ENCODE results near the gene BORCS6. TPM values are rescaled to one million over a fixed set of nuclear protein-coding genes. Genes with fewer than 3 reads are reported as not detected.
"Not testable (repeated sequence)": the region's sequence is repeated elsewhere in the genome, so short reads cannot be mapped to it uniquely, and the experiment has no call there.

The BORCS6 gene
- total RNA-seq, 1 donor from 2014 or later, result 13.3 TPM

DNA sequence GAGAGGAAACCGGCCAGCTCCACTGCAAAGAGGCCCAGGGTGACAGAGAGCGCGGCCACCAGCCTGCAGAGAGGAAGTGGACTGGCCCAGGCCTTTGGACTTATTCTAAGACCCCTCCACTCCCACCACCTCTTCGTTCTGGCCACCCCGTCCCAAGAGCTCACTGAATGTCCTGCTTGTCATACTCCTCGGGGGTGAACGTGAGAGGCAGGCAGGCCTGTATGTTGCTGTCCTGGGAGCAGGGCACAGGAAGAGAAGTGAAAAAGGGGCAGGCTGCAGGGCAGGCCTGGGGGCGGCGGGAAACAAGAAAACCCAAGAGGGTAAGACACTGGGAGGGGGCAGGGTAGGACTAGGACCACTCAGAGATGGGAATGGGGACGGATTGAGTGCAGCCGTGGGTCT, 14.2 kb downstream of the BORCS6 start:
- TF ChIP-seq, protein P1, sequence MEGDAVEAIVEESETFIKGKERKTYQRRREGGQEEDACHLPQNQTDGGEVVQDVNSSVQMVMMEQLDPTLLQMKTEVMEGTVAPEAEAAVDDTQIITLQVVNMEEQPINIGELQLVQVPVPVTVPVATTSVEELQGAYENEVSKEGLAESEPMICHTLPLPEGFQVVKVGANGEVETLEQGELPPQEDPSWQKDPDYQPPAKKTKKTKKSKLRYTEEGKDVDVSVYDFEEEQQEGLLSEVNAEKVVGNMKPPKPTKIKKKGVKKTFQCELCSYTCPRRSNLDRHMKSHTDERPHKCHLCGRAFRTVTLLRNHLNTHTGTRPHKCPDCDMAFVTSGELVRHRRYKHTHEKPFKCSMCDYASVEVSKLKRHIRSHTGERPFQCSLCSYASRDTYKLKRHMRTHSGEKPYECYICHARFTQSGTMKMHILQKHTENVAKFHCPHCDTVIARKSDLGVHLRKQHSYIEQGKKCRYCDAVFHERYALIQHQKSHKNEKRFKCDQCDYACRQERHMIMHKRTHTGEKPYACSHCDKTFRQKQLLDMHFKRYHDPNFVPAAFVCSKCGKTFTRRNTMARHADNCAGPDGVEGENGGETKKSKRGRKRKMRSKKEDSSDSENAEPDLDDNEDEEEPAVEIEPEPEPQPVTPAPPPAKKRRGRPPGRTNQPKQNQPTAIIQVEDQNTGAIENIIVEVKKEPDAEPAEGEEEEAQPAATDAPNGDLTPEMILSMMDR (IDR thresholded peaks at IDR 0.05; ENCODE audit: insufficient read depth, low read length, poor library complexity, severe bottlenecking), result no peak
- Histone ChIP-seq H3K36me3 (ENCODE audit: control insufficient read depth, insufficient read depth, low read length) (no peaks in the 10 kb centered on the region), H3K27me3 (ENCODE audit: control insufficient read depth, insufficient read depth, low read length) (no peaks in the 10 kb centered on the region), H3K4me3 (ENCODE audit: low read depth, low read length) (peak overlapping the region; percentile 69)
- DNase-seq (ENCODE audit: low read depth), result no peak

DNA sequence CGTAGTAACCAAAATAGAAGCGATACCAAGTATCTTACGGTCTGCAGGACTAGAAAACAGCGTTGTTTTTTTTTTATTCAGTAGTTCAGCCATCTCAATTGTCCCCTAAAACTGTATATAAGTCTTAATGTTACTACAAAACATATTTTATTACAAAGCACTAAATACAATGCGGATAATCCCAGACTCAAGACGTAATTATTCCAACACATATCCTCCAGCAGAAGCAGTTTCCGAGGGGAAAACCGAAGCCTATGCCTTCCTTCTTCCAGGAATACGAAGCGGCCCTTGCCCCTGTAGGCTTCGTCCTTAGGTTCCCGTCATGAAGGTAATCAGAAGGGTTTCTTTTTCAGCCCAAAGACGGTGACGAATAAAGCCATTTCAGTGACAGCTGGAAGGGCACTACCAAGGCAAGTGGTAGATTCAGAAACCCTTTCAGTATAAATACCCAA, 16.1 kb downstream of the BORCS6 start:
- TF ChIP-seq, protein P1 (IDR thresholded peaks at IDR 0.05; ENCODE audit: insufficient read depth, low read length, poor library complexity, severe bottlenecking), result no peak

DNA sequence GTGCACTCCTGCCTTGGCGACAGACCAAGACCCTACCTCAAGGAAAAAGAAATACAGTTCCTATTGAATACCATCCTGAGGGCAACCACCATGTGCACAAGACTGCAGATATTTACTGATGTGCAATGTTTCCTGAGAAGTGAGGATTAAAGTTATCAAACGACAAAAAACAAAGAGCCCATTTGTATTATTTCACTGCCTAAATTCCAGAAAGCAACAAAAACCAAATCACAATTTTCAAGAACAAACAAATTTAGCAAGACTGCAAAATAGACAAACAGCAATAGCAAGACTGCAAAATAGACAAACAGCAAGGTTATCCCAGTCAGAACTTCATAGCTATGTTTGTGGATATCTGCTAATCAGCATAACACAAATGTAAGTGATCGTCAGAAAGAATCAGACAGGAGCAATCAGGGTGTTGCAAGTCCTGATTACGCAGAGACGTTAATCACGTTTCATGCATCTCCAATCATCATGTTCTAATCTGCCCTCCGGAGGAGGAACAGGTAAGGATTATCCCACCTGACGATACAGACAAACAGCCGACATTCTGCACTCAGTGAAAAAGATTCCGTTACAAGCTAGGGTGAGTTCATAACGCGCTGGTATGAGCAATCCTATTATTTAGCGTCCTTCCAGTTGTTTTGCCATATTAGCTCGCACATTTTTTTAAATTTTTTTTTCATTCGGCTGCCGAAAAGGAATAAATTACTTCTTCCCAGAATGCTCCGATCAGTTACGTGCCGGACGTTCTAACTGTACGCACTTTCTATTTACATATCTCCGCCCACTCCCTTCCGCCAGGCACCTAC, 16.7 kb downstream of the BORCS6 start:
- TF ChIP-seq, protein P1 (IDR thresholded peaks at IDR 0.05; ENCODE audit: insufficient read depth, low read length, poor library complexity, severe bottlenecking), result no peak
- H3K36me3 ChIP-seq (ENCODE audit: control insufficient read depth, insufficient read depth, low read length), result no peaks in the 10 kb centered on the region
- DNase-seq (ENCODE audit: low read depth), result peak; percentile 94
- no peaks in the 10 kb centered on the region for H3K27me3 ChIP-seq (ENCODE audit: control insufficient read depth, insufficient read depth, low read length)
- peak overlapping the region; percentile 44 for H3K4me3 ChIP-seq (ENCODE audit: low read depth, low read length)

More for the DNA sequence above, 16.1 kb downstream of the BORCS6 start:
- no peak for DNase-seq (ENCODE audit: low read depth)
- peak overlapping the region; percentile 44 for H3K4me3 ChIP-seq (ENCODE audit: low read depth, low read length)
- H3K27me3 ChIP-seq (ENCODE audit: control insufficient read depth, insufficient read depth, low read length), result no peaks in the 10 kb centered on the region
- H3K36me3 ChIP-seq (ENCODE audit: control insufficient read depth, insufficient read depth, low read length), result no peaks in the 10 kb centered on the region

DNA sequence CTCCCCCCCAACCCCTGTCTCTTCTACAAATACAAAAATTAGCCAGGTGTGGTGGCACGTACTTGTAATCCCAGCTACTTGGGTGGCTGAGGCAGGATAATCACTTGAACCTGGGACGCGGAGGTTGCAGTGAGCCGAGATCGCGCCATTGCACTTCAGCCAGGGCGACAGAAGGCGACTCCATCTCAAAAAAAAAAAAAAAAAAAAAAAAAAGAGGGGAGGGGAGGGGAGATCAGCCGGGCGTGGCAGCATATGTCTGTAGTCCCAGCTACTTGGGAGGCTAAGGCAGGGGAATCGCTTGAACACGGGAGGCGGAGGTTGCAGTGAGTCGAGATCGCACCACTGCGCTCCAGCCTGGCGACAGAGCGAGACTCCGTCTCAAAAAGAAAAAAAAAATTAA, 19.8 kb downstream of the BORCS6 start:
- H3K4me3 ChIP-seq (ENCODE audit: low read depth, low read length); H3K27me3 ChIP-seq (ENCODE audit: control insufficient read depth, insufficient read depth, low read length); DNase-seq (ENCODE audit: low read depth); H3K36me3 ChIP-seq (ENCODE audit: control insufficient read depth, insufficient read depth, low read length): not testable (repeated sequence)

DNA sequence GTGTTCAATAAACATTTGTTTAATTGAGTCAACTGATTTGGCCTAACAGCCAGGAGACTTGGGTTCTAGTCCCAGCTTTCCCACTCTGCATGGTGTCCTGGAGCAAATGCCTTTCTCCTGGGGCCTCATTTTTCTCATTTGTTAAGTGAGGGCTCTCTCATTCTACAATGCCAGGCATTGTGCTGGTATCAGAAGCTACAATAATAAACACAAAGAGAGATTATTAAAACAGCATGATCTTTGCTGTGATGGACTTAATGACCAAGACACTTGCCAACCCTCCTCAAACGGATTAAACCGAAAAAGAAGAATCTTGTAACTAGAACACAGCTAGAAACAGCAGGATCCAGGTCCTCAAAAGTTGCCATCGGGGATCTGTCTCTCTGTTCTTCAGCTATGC, 22.5 kb downstream of the BORCS6 start:
- no peak for DNase-seq (ENCODE audit: low read depth)
- Histone ChIP-seq H3K36me3 (ENCODE audit: control insufficient read depth, insufficient read depth, low read length) (no peaks in the 10 kb centered on the region), H3K4me3 (ENCODE audit: low read depth, low read length) (no peak overlapping the region), H3K27me3 (ENCODE audit: control insufficient read depth, insufficient read depth, low read length) (no peaks in the 10 kb centered on the region)
- TF ChIP-seq, protein P1 (IDR thresholded peaks at IDR 0.05; ENCODE audit: insufficient read depth, low read length, poor library complexity, severe bottlenecking), result no peak

DNA sequence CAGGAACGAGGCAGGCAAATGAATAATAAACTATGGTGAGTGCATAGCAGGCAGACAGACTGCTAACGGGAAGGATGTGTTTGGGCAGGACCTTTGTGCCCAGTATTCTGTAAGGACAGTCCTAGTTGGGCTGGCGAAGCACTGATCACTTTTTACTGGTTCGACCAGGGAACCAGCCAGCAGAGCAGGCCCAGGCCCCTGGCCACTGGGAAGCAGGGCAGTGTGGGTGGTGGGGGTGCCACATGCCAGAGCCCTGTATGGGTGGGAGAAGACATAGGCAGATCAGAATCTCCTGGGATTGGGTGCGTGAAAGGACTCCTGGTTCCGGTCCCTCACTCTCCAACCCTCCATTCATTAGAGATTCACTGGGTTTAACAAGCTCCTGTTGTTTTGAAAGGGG, 23.2 kb downstream of the BORCS6 start:
- no peak overlapping the region for H3K4me3 ChIP-seq (ENCODE audit: low read depth, low read length)
- H3K36me3 ChIP-seq (ENCODE audit: control insufficient read depth, insufficient read depth, low read length), result no peaks in the 10 kb centered on the region
- no peaks in the 10 kb centered on the region for H3K27me3 ChIP-seq (ENCODE audit: control insufficient read depth, insufficient read depth, low read length)
- no peak for DNase-seq (ENCODE audit: low read depth)
- TF ChIP-seq, protein P1 (IDR thresholded peaks at IDR 0.05; ENCODE audit: insufficient read depth, low read length, poor library complexity, severe bottlenecking), result no peak

All from kidney epithelial cell (primary cell).